B cell (primary cell): Measurements from ENCODE around the gene ANKDD1B. TPM values are rescaled to one million over a fixed set of nuclear protein-coding genes. Genes with fewer than 3 reads are reported as not detected.

Experiments used
- ATAC-seq: fragments of 200-7000 bp; cut with Tn5 transposase; one replicate; pipeline ENCODE4 v1.10.0; 2021; ENCODE audit warnings: low read depth, mild to moderate bottlenecking, moderate number of reproducible peaks, moderate library complexity
- CTCF ChIA-PET: fragments of 350-600 bp; sonication (Branson Sonifier 250); formaldehyde crosslinking; loops from one replicate; lab custom pipeline; 2021; ENCODE audit warnings: antibody characterized with exemption, inconsistent platforms; lab: Charles Lee
- POLR2A ChIA-PET: fragments of 350-600 bp; sonication (Branson Sonifier 250); formaldehyde crosslinking; loops from one replicate; lab custom pipeline; 2021; ENCODE audit warnings: antibody characterized with exemption; lab: Charles Lee
- DNase-seq: peaks from one replicate; pipeline ENCODE4 v3.0.0; 2013
- H2AFZ ChIP-seq: 2 replicates; pipeline ENCODE4 v1.6.1; 2012; ENCODE audit warnings: mild to moderate bottlenecking, low read depth, low read length; ENCODE audit not compliant: insufficient read depth, poor library complexity, severe bottlenecking
- H3K27ac ChIP-seq, 2 donors: 1 replicate in 1 of 2; 2 replicates in 1 of 2; pipeline ENCODE4 v1.5.1; 2012 to 2013; ENCODE audit warnings: low read length in 2 of 2, mild to moderate bottlenecking in 2 of 2, moderate library complexity in 1 of 2
- H3K27me3 ChIP-seq, 4 experiments: fragments of 200-600 bp in 1 of 4; sonication (generic) in 1 of 4; replicated peaks in 1 of 4; 1 replicate in 2 of 4; 2 replicates in 2 of 4; pipeline versions ENCODE4 v1.6.1 to v1.7.0; 2013 to 2016; ENCODE audit warnings: low read length in 3 of 4, mild to moderate bottlenecking in 2 of 4, mixed read lengths in 1 of 4, moderate library complexity in 1 of 4; ENCODE audit not compliant: insufficient read depth in 4 of 4, control insufficient read depth in 3 of 4; ENCODE audit errors: control extremely low read depth in 1 of 4
- H3K36me3 ChIP-seq, 2 experiments: replicated peaks in 1 of 2; 1 replicate in 1 of 2; 2 replicates in 1 of 2; pipeline versions ENCODE4 v1.6.1 to v1.7.1; 2013; ENCODE audit warnings: low read length in 1 of 2; ENCODE audit not compliant: insufficient read depth in 2 of 2, control insufficient read depth in 1 of 2; ENCODE audit errors: control extremely low read depth in 1 of 2, extremely low read depth in 1 of 2
- H3K4me1 ChIP-seq, 2 donors: fragments of 200-600 bp in 1 of 2; sonication (generic) in 1 of 2; 1 replicate in 1 of 2; 2 replicates in 1 of 2; pipeline versions ENCODE4 v1.5.1 to v1.6.1; 2013 to 2017; ENCODE audit warnings: low read length in 2 of 2; ENCODE audit not compliant: control insufficient read depth in 2 of 2, insufficient read depth in 2 of 2
- H3K4me2 ChIP-seq: replicated peaks from 2 replicates; pipeline ENCODE3; 2012; ENCODE audit warnings: mild to moderate bottlenecking, low read depth, low read length; ENCODE audit not compliant: poor library complexity, severe bottlenecking
- H3K4me3 ChIP-seq, 5 experiments: fragments of 200-600 bp in 1 of 5; sonication (generic) in 1 of 5; 1 replicate in 3 of 5; 2 replicates in 2 of 5; pipeline versions ENCODE4 v1.5.1 to v1.7.0; 2011 to 2016; ENCODE audit warnings: low read length in 4 of 5, mild to moderate bottlenecking in 4 of 5, low read depth in 2 of 5, control low read depth in 1 of 5, moderate library complexity in 1 of 5; ENCODE audit not compliant: insufficient read depth in 1 of 5; ENCODE audit errors: control extremely low read depth in 1 of 5, extremely low read depth in 1 of 5
- H3K79me2 ChIP-seq: fragments of 200-600 bp; sonication (generic); one replicate; pipeline ENCODE4 v1.6.0; 2016; ENCODE audit warnings: low read length; ENCODE audit not compliant: control insufficient read depth, insufficient read depth
- H3K9ac ChIP-seq: fragments of 200-600 bp; sonication (generic); 2 replicates; pipeline ENCODE4 v1.6.1; 2017; ENCODE audit warnings: mild to moderate bottlenecking, low read length, moderate library complexity
- H3K9me3 ChIP-seq, 3 donors: one replicate each; pipeline versions ENCODE4 v1.6.1 to v1.7.1; 2013; ENCODE audit warnings: low read length in 2 of 3; ENCODE audit not compliant: control insufficient read depth in 2 of 3, insufficient read depth in 1 of 3; ENCODE audit errors: control extremely low read depth in 1 of 3
- H4K20me1 ChIP-seq: 2 replicates; pipeline ENCODE4 v1.6.0; 2012; ENCODE audit warnings: mild to moderate bottlenecking, low read length; ENCODE audit not compliant: insufficient read depth, control insufficient read depth, poor library complexity, severe bottlenecking
- H3K27ac Mint-ChIP-seq: one replicate; pipeline ENCODE4 v1.8.0; 2021; ENCODE audit warnings: mixed read lengths
- H3K27me3 Mint-ChIP-seq: one replicate; pipeline ENCODE4 v1.8.0; 2021; ENCODE audit warnings: mixed read lengths
- H3K4me1 Mint-ChIP-seq: one replicate; pipeline ENCODE4 v1.8.0; 2021; ENCODE audit warnings: mixed read lengths
- H3K4me3 Mint-ChIP-seq: one replicate; pipeline ENCODE4 v1.8.0; 2021; ENCODE audit warnings: mixed read lengths
- H3K9me3 Mint-ChIP-seq: one replicate; pipeline ENCODE4 v1.8.0; 2022; ENCODE audit warnings: mixed read lengths; ENCODE audit not compliant: insufficient read depth
- EZH2 ChIP-seq: IDR thresholded peaks from 2 replicates; pipeline ENCODE4 v1.6.1; 2012; ENCODE audit warnings: borderline replicate concordance, low read depth, mild to moderate bottlenecking, moderate library complexity, low read length; ENCODE audit not compliant: insufficient read depth, poor library complexity, severe bottlenecking
- WGBS: methylation state at CpG from one replicate; pipeline ENCODE4 v1.1.5; 2013; ENCODE audit warnings: missing lambda C conversion rate; ENCODE audit not compliant: insufficient coverage; 5-methylcytosine and 5-hydroxymethylcytosine counted together
- intact Hi-C: fragments of 100-400 bp; cut with micrococcal nuclease; formaldehyde crosslinking; loops from one replicate; pipeline ENCODE4 v1.10.0; 2022
- polyA plus RNA-seq: library from polyadenylated mRNA; depleted of rRNA; stranded (reverse); fragments of >200 nt; gene quantifications from 2 replicates; pipeline ENCODE4 v1.2.3, GENCODE V29; 2012
- total RNA-seq, 2 donors: library from RNA; stranded (reverse); fragments of 120-200 nt in 1 of 2; gene quantifications; 1 replicate in 1 of 2; 2 replicates in 1 of 2; pipeline versions ENCODE4 v1.2.3 to v1.2.4, GENCODE V29; 2013 to 2022
- TF ChIP-seq, protein P1 (sequence below): fragments of 200-600 bp; IDR thresholded peaks from one replicate; pipeline ENCODE4 v1.8.0; 2022; ENCODE audit warnings: antibody characterized with exemption, mild to moderate bottlenecking

The ANKDD1B gene
- total and polyA plus RNA-seq, 2 donors (not counting 1 experiment from before 2014, with no cell fraction given) = 0.30 to 1.1 TPM

- TF ChIP-seq, protein P1, sequence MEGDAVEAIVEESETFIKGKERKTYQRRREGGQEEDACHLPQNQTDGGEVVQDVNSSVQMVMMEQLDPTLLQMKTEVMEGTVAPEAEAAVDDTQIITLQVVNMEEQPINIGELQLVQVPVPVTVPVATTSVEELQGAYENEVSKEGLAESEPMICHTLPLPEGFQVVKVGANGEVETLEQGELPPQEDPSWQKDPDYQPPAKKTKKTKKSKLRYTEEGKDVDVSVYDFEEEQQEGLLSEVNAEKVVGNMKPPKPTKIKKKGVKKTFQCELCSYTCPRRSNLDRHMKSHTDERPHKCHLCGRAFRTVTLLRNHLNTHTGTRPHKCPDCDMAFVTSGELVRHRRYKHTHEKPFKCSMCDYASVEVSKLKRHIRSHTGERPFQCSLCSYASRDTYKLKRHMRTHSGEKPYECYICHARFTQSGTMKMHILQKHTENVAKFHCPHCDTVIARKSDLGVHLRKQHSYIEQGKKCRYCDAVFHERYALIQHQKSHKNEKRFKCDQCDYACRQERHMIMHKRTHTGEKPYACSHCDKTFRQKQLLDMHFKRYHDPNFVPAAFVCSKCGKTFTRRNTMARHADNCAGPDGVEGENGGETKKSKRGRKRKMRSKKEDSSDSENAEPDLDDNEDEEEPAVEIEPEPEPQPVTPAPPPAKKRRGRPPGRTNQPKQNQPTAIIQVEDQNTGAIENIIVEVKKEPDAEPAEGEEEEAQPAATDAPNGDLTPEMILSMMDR = no peak
- no peak for TF ChIP-seq EZH2
- H3K79me2 ChIP-seq = no peaks in the 10 kb centered on the region
- ATAC-seq (no peak), DNase-seq (no peak)
- no peaks in the 10 kb centered on the region for H3K36me3 ChIP-seq
- no peaks in the 10 kb centered on the region for H4K20me1 ChIP-seq
- Mint-ChIP-seq H3K27me3 (no peaks in the 10 kb centered on the region), H3K9me3 (peaks cover 2% of the 10 kb centered on the region), H3K27ac (no peak overlapping the region), H3K4me1 (no peaks in the 10 kb centered on the region), H3K4me3 (no peak overlapping the region)
- H3K4me3 ChIP-seq = no peak overlapping the region
- intact Hi-C loops = no loop called here
- H3K4me2 ChIP-seq = no peak overlapping the region
- no peaks in the 10 kb centered on the region for H3K4me1 ChIP-seq
- ChIA-PET POLR2A (no interaction called here), CTCF (interaction anchor here (0.7 kb wide), 1 partner anchor 17 kb away, joined by 3 read pairs; no protein-coding TSS in a partner anchor)
- peaks cover 0 to 3% (median 0%) of the 10 kb centered on the region in 3 donors for H3K9me3 ChIP-seq
- no peak overlapping the region for H3K9ac ChIP-seq
- no peak overlapping the region for H2AFZ ChIP-seq
- no peaks in the 10 kb centered on the region for H3K27me3 ChIP-seq
- 63% methylated on average over 2 of the region's 3 CpGs for WGBS
- no peak overlapping the region for H3K27ac ChIP-seq
These were observed 28.5 kb downstream of the ANKDD1B start for GRCh38 chr5:75639535-75640311.

DNA sequence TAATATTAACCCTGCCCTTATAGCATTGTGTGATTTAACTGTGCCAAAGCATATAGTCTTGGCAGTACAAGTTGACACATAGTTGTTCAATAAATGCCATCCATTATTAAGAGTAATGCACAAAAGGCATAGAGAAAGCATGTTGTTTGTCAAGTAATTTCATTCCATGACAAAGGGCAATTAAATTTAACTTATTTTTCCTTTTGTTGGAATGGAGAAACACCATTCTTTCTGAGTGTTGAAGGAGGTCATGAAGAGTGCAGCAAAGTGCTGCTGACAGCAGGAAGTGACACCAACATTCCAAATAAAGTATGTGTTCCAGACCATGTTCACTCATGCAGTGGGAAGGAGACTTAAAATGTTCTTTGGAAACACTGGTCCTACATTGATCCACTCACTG, 29.1 kb downstream of the ANKDD1B start:
- H4K20me1 ChIP-seq = no peaks in the 10 kb centered on the region
- ChIA-PET POLR2A (no interaction called here), CTCF (no interaction called here)
- Mint-ChIP-seq H3K9me3 (peaks cover 2% of the 10 kb centered on the region), H3K4me3 (no peak overlapping the region), H3K27me3 (no peaks in the 10 kb centered on the region), H3K27ac (no peak overlapping the region), H3K4me1 (no peaks in the 10 kb centered on the region)
- ATAC-seq (no peak), DNase-seq (no peak)
- H3K27ac ChIP-seq = no peak overlapping the region
- no peak overlapping the region for H3K9ac ChIP-seq
- H3K36me3 ChIP-seq = no peaks in the 10 kb centered on the region
- H2AFZ ChIP-seq = no peak overlapping the region
- TF ChIP-seq, protein P1 = no peak
- TF ChIP-seq EZH2 = no peak
- H3K4me2 ChIP-seq = no peak overlapping the region
- no peaks in the 10 kb centered on the region for H3K4me1 ChIP-seq
- H3K9me3 ChIP-seq = peaks cover 0 to 3% (median 0%) of the 10 kb centered on the region in 3 donors
- intact Hi-C loops = no loop called here
- no peaks in the 10 kb centered on the region for H3K79me2 ChIP-seq
- no peak overlapping the region for H3K4me3 ChIP-seq
- no peaks in the 10 kb centered on the region for H3K27me3 ChIP-seq
